HG03575 (cell line): ENCODE measurements around the gene FARSB.

Source experiments
- ATAC-seq: cut with Tn5 transposase; IDR thresholded peaks from one replicate; pipeline ENCODE4 v1.9.1; 2021; ENCODE audit not compliant: unreplicated experiment, insufficient number of reproducible peaks, low FRiP score; ENCODE audit errors: extremely low read depth

The FARSB gene

GRCh38 chr2:222572264-222572721 lies 83.6 kb downstream of the FARSB start:
- no peak for ATAC-seq

- ATAC-seq: no peak
These were observed 86.1 kb downstream of the FARSB start for GRCh38 chr2:222569826-222570225.

- ATAC-seq: no peak
These were observed 87.0 kb downstream of the FARSB start for GRCh38 chr2:222568865-222569264.

- no peak for ATAC-seq
These were observed 89.7 kb downstream of the FARSB start for GRCh38 chr2:222566229-222566628.

- ATAC-seq: no peak
These were observed 92.0 kb downstream of the FARSB start for GRCh38 chr2:222563936-222564335.

GRCh38 chr2:222563106-222563718 lies 92.7 kb downstream of the FARSB start:
- ATAC-seq: no peak

GRCh38 chr2:222561817-222562645 lies 93.9 kb downstream of the FARSB start:
- ATAC-seq: peak; percentile 59

- no peak for ATAC-seq
These were observed 94.7 kb downstream of the FARSB start for GRCh38 chr2:222561151-222561550.

GRCh38 chr2:222554517-222554916 lies 101.4 kb downstream of the FARSB start:
- no peak for ATAC-seq

- ATAC-seq: no peak
These were observed 106.9 kb downstream of the FARSB start for GRCh38 chr2:222548992-222549391.

GRCh38 chr2:222547083-222547482 lies 108.8 kb downstream of the FARSB start:
- no peak for ATAC-seq

GRCh38 chr2:222545823-222546795 lies 109.8 kb downstream of the FARSB start:
- no peak for ATAC-seq

GRCh38 chr2:222544661-222545060 lies 111.2 kb downstream of the FARSB start:
- ATAC-seq: no peak

- ATAC-seq: no peak
These were observed 117.4 kb downstream of the FARSB start for GRCh38 chr2:222538535-222538934.

GRCh38 chr2:222535477-222535876 lies 120.4 kb downstream of the FARSB start:
- no peak for ATAC-seq

- no peak for ATAC-seq
These were observed 123.6 kb downstream of the FARSB start for GRCh38 chr2:222532315-222532714.

GRCh38 chr2:222526480-222527277 lies 129.2 kb downstream of the FARSB start:
- no peak for ATAC-seq

GRCh38 chr2:222525811-222526210 lies 130.1 kb downstream of the FARSB start:
- ATAC-seq: no peak
